Colonic mucosa (tissue), 4 donors: ENCODE measurements around the gene NFKBIE. TPM values are rescaled to one million over a fixed set of nuclear protein-coding genes. Genes with fewer than 3 reads are reported as not detected.

ENCODE experiments used
- DNase-seq: peaks from one replicate; pipeline ENCODE4 v3.0.0-alpha.2; 2020
- H3K27ac ChIP-seq: fragments of 200-600 bp; one replicate; pipeline ENCODE4 v1.8.0; 2021
- H3K27me3 ChIP-seq: fragments of 200-600 bp; one replicate; pipeline ENCODE4 v1.8.0; 2021
- H3K36me3 ChIP-seq: fragments of 200-600 bp; one replicate; pipeline ENCODE4 v1.8.0; 2021
- H3K4me1 ChIP-seq: fragments of 200-600 bp; one replicate; pipeline ENCODE4 v1.8.0; 2021; ENCODE audit warnings: mild to moderate bottlenecking
- H3K4me3 ChIP-seq: fragments of 200-600 bp; one replicate; pipeline ENCODE4 v1.8.0; 2021
- H3K9ac ChIP-seq, 2 donors: one replicate each; pipeline ENCODE4 v1.7.0; 2013; ENCODE audit warnings: control low read depth in 2 of 2, low read depth in 2 of 2, low read length in 2 of 2
- H3K9me3 ChIP-seq: fragments of 200-600 bp; one replicate; pipeline ENCODE4 v1.8.0; 2021
- CTCF ChIP-seq: fragments of 200-600 bp; IDR thresholded peaks from one replicate; pipeline ENCODE4 v1.8.0; 2022; ENCODE audit warnings: antibody characterized with exemption, mild to moderate bottlenecking
- intact Hi-C: fragments of 100-400 bp; cut with DNase I; formaldehyde crosslinking; loops from one replicate; pipeline ENCODE4 v1.14.1; 2022
- total RNA-seq, 2 donors: library from RNA; stranded (reverse); fragmentation: NEBNext Ultra II Directional in 1 of 2; extraction: Animal tissue kit (Norgen Biotek cat#: 25700) in 1 of 2; gene quantifications; one replicate each; pipeline ENCODE4 v1.2.1, GENCODE V29; 2021
- donor health status: healthy.
- donor health status: DM: no; HTN: no; CAD: no.
- donor health status: DM: no; HTN: no; CAD: no.

Gene NFKBIE
- total RNA-seq, 2 donors from 2014 or later = 11.9 to 18.8 TPM

GRCh38 chr6:44278315-44278714 is 13.0 kb upstream of the NFKBIE start:
- intact Hi-C loops = no loop called here
- no peak for DNase-seq
- H3K9ac ChIP-seq = no peak overlapping the region

GRCh38 chr6:44277763-44278162 is 12.4 kb upstream of the NFKBIE start:
- intact Hi-C loops = no loop called here
- Histone ChIP-seq H3K27me3 (peaks cover 25% of the 10 kb centered on the region), H3K4me1 (peaks cover 4% of the 10 kb centered on the region), H3K36me3 (no peaks in the 10 kb centered on the region), H3K27ac (no peak overlapping the region), H3K9me3 (no peaks in the 10 kb centered on the region), H3K4me3 (no peak overlapping the region), H3K9ac (no peak overlapping the region)
- no peak for DNase-seq
- no peak for TF ChIP-seq CTCF

More at GRCh38 chr6:44278315-44278714, 13.0 kb upstream of the NFKBIE start:
- H3K36me3 ChIP-seq = no peaks in the 10 kb centered on the region
- no peak overlapping the region for H3K4me3 ChIP-seq
- peaks cover 21% of the 10 kb centered on the region for H3K27me3 ChIP-seq
- no peak for TF ChIP-seq CTCF
- H3K9me3 ChIP-seq = no peaks in the 10 kb centered on the region
- no peak overlapping the region for H3K27ac ChIP-seq
- H3K4me1 ChIP-seq = peaks cover 4% of the 10 kb centered on the region

GRCh38 chr6:44276667-44277640 is 11.6 kb upstream of the NFKBIE start:
- DNase-seq = no peak
- H3K36me3 ChIP-seq = no peaks in the 10 kb centered on the region
- no peak overlapping the region for H3K4me3 ChIP-seq
- no peak for TF ChIP-seq CTCF
- no peak overlapping the region for H3K9ac ChIP-seq
- intact Hi-C loops = no loop called here
- H3K4me1 ChIP-seq = peaks cover 4% of the 10 kb centered on the region
- H3K27ac ChIP-seq = no peak overlapping the region
- peaks cover 30% of the 10 kb centered on the region for H3K27me3 ChIP-seq
- H3K9me3 ChIP-seq = no peaks in the 10 kb centered on the region

- Histone ChIP-seq H3K4me1 (peaks cover 4% of the 10 kb centered on the region), H3K9ac (no peak overlapping the region), H3K27ac (no peak overlapping the region), H3K27me3 (peaks cover 37% of the 10 kb centered on the region), H3K4me3 (peak overlapping the region; percentile 13), H3K9me3 (no peaks in the 10 kb centered on the region), H3K36me3 (no peaks in the 10 kb centered on the region)
- intact Hi-C loops = no loop called here
- no peak for DNase-seq
- no peak for TF ChIP-seq CTCF
Observed at GRCh38 chr6:44275749-44276648, 10.6 kb upstream of the NFKBIE start.

- H3K36me3 ChIP-seq = no peaks in the 10 kb centered on the region
- peaks cover 4% of the 10 kb centered on the region for H3K4me1 ChIP-seq
- intact Hi-C loops = no loop called here
- H3K9me3 ChIP-seq = no peaks in the 10 kb centered on the region
- no peak overlapping the region for H3K9ac ChIP-seq
- H3K4me3 ChIP-seq = no peak overlapping the region
- DNase-seq = no peak
- peaks cover 41% of the 10 kb centered on the region for H3K27me3 ChIP-seq
- no peak for TF ChIP-seq CTCF
- H3K27ac ChIP-seq = no peak overlapping the region
Observed at GRCh38 chr6:44275271-44275748, 10.0 kb upstream of the NFKBIE start.
